ENCODE measurements around the gene VAV3.
A peak's percentile ranks its signal among the peaks of the same experiment; 100 is the strongest.
"Not testable (repeated sequence)": the region's sequence is repeated elsewhere in the genome, so short reads cannot be mapped to it uniquely, and the experiment has no call there.

Gene VAV3

GRCh38 chr1:107733401-107733800, 231.6 kb downstream of the VAV3 start:
- DNase-seq (ENCODE audit: low spot score), result not testable (repeated sequence)

GRCh38 chr1:107727866-107728265, 237.1 kb downstream of the VAV3 start:
- DNase-seq (ENCODE audit: low spot score), result no peak

DNA sequence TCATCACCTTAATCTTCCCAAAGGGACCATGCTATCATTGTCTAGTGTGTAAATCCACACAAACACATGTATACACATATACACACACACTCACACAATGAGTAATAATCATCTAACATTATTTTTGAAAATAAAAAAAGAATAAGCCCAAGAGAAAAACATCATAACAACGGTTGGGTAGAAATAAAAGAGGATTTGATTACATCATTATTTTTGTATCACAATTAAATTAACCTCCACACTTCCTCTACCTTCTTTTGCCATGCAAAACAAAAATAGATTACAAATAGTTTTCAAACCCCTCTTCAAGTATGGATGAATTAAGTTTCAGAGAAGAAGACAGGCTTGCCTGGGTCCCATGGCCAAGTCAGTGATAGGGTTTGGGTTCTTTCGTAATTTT, 238.1 kb downstream of the VAV3 start:
- no peak for DNase-seq (ENCODE audit: low spot score)

GRCh38 chr1:107724648-107725047, 240.3 kb downstream of the VAV3 start:
- no peak for DNase-seq (ENCODE audit: low spot score)

GRCh38 chr1:107720210-107720609, 244.8 kb downstream of the VAV3 start:
- not testable (repeated sequence) for DNase-seq (ENCODE audit: low spot score)

- DNase-seq (ENCODE audit: low spot score), result no peak
These were observed 255.0 kb downstream of the VAV3 start for GRCh38 chr1:107710005-107710404.

DNA sequence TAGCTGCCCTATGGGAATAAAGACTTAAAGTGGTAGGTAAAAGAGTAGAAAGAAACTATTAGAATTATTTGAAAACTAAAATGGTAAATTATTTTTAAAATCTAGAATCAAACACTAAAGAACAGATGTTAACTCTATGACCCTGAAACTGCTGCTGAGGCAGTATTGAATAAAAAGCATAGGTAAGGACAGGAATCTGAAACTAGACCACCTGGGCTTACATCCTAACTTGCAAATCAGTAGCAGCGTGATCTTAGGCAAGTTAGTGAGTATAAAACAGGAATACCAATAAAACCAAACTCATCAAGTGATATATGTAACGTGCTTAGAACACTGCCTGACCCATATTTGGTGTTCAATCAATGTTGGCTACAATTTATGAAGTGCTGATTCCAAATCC, 257.9 kb downstream of the VAV3 start:
- DNase-seq (ENCODE audit: low spot score), result no peak

GRCh38 chr1:107706182-107706581, 258.8 kb downstream of the VAV3 start:
- DNase-seq (ENCODE audit: low spot score), result no peak

DNA sequence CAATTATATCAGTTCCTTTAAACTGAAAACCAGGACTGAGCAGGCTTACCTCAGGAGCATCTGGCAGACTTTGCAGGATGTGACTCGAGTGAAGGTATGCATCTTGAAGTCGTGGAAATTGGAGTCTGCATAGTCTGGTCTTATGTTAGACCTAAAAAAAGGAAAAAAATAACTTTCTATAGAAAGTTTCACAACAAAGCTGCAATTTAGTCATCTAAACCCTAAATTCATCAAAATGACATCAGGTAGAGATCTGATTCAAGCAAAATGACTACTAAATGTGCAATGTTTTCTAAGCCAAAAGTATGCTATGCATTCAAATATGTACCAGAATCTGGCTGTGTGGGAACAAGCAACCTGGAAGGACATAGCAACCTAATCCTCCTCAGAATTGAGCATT, 260.1 kb downstream of the VAV3 start:
- no peak for DNase-seq (ENCODE audit: low spot score)

DNA sequence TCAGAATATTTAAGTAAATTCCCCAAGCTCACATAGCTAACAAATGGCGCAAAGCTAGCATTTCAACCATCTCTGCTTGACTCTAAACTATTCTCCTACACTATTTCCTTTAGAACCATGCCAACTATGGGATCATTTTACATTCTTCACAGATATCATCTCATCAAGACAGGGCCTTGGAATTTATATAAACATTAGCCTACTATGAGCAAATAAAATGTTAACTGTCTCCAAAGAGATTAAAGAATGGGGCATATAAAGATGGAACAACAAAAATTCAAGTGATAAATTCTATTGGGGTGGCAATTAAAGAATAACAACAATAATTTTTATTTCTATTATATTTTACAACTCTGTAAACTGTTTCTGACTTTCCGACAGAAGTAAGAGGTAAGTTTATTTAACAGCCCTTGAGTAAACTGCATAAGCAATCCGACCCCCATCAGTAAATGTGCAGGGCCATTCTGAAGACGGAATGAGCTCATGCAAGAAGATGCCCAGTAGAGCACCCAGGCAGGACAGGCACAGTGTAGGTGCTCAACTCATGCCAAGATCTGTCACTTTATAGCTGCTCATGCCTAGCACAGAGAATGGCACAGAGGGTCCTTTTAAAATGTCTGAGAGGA, 261.9 kb downstream of the VAV3 start:
- no peak for DNase-seq (ENCODE audit: low spot score)

DNA sequence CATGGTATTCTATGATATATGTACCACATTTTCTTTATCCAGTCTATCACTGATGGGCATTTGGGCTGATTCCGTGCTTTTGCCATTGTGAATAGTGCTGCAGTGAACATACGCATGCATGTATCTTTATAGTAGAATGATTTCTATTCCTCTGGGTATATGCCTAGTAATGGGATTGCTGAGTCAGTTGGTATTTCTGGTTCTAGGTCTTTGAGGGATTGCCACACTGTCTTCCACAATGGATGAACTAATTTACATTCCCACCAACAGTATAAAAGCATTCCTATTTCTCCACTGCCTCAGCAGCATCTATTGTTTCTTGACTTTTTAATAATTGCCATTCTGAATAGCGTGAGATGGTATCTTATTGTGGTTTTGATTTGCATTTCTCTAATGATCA, 264.3 kb downstream of the VAV3 start:
- not testable (repeated sequence) for DNase-seq (ENCODE audit: low spot score)

GRCh38 chr1:107698161-107698560, 266.8 kb downstream of the VAV3 start:
- DNase-seq (ENCODE audit: low spot score), result no peak

DNA sequence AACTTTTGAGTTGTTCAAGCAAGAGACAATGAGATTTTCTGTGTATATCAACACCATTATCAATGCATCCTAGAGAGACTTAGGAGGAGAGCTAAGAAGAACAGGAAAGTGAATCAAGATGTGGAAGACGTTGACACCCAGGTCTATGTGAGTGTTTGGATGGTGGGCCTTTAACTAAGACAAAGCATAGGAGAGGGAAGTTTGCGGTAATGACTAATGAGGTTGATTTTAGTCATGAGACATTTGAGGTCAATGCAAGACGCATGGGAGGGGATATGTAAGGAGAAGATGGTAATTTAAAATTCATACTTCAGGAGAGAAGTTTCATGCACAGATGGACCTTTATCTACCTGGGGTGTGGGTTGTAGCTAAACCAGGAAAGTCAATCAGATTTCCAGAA, 269.6 kb downstream of the VAV3 start:
- DNase-seq (ENCODE audit: low spot score), result no peak

- DNase-seq (ENCODE audit: low spot score), result no peak
These were observed 272.2 kb downstream of the VAV3 start for GRCh38 chr1:107692580-107693345.

DNA sequence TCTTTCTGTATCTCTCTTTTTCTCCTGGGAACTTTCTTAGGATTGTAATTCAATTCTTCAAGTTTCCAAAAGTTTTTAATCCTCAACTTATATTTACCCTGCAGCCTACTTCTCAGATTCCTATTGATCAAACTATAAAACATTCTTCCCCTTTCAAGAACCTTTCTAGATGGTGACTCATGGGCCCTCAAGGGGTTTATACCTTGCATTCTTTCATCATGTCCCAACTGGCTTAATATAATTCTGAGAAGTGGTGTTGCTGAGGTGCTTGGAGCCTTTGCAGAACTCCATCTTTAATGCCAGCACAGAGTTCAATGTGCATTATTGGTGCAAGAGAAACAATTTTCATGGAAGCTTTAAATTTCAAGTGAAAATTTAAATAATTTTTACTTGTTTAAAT, 273.4 kb downstream of the VAV3 start:
- no peak for DNase-seq (ENCODE audit: low spot score)

DNA sequence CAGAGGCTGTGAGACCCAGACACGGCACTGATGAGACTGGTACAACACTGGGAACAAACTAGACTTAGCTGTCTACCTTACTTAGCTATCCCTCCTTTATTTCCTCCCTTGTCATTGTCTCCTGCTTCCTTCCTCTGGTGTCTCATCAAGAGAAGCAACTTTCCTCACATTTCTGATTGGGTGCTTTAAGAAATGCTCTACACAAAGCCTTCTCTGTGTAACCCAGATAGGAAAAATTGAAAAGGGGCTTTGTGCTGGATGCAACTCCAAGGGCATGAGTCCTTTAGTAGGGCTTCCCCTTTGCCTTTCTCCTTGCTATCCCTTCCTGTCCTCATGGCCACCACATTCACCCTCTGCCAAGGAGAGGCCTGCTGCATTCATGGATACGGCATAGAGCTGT, 274.5 kb downstream of the VAV3 start:
- no peak for DNase-seq (ENCODE audit: low spot score)

GRCh38 chr1:107689733-107690132, 275.2 kb downstream of the VAV3 start:
- no peak for DNase-seq (ENCODE audit: low spot score)

DNA sequence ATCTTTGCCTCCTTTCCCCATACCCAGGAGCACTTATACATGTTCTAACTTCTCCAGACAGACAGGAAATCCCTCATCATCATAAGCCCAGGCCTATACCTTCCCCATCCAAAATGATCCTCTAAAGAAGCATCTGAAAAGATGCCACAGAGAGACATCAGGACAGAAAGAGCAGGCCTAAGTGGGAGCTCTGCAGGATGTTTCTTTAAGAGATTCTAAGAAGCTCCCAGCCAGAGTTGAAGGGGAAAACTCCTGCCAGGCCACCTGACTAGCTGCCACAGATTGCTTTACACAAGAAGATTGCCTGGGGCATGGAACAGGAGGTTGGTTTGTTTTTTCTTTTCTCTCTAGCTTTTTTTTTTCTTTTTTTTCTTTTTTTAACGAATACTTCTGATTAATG, 275.8 kb downstream of the VAV3 start:
- peak; percentile 17 for DNase-seq (ENCODE audit: low spot score)

DNA sequence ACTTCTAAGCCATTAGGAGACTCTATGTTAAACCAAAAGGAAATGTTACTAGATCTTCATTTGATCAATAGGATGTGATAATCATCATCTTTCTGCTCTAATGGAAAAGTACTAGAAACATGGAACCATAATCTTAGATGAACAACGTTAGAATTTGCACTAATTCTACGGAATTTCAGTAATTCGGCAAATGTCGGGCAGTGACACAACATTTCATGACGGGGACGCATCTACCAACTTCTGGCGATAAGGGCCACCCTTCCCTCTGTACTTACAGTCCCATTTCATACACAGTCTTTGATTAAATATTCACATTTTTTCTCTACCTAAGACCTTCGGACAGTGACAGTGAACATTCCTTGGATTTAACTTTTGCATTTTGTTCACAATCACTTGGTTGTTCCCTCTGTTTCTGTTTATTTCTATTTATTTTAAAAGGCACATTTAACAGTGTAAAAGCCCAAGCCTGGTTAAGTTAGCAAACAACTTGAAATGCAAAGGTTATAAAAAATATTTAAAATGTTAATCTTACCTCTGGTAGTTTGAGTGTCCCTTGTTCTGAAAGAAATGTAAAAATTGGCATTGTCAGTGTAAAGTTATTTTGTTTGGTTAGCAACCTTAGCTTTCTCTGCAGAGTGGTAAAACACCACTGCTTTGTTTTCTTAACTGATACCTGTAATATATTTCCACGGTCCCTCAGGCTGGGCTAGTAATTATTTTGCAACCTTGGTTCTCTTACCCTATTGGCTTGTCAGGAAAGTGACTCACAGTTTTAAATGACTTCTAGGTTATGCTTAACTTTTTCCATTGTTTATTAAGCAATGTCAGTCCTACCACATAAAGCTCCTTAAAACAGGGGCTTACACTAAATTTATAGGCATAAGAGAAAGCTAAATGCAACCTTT, 276.9 kb downstream of the VAV3 start:
- no peak for DNase-seq (ENCODE audit: low spot score)

GRCh38 chr1:107683683-107684082, 281.3 kb downstream of the VAV3 start:
- no peak for DNase-seq (ENCODE audit: low spot score)

- no peak for DNase-seq (ENCODE audit: low spot score)
These were observed 281.8 kb downstream of the VAV3 start for GRCh38 chr1:107683191-107683657.

DNA sequence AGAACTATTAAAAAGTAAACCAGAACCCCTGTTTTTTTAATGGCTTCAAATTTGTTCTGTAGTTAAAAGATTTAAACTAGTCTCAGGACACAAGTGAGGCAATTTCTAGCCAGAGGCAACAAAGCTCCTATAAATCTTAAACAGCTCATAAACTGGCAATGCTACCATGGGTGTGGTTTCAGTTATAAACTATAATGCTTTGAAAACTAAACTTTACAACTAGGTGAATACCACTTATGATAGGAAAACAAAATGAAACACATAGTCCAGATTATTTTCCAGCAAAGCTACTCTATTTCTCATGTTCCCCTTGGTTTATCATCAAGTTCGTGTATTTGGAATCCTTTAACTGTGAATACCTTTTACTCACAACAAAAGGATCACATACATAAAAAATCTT, 282.5 kb downstream of the VAV3 start:
- no peak for DNase-seq (ENCODE audit: low spot score)

DNA sequence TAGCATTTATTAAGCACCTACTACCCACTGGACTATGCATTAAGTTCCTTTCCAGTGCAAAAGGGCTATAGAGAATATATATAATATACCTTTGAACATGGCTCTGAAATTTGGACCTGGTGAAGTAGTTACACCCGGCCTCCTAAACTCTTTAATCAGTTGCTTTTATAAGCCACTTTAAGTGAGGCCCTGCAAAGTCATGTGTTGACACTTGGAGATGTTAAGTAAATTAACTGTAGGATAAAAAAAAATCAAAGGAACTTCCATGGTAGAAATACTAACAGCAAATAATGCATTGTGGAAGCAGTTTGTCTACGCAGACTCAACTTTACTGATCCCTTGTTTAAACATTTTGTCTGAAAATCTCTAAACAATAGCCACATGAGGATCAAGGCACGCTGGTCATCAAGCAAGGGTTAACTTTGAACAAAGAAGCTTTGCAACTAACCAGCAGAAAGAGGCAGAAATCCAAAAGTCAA, 283.9 kb downstream of the VAV3 start:
- no peak for DNase-seq (ENCODE audit: low spot score)

Measured in iPS-NIHi11 (cell line).